RPMI8226 (cell line): ENCODE measurements around the gene LAMB4.

ENCODE experiments used
- DNase-seq: peaks from one replicate; pipeline ENCODE4 v3.0.0-alpha.2; 2015

LAMB4 gene

GRCh38 chr7:108130261-108130660, at the start of gene LAMB4:
Gene LAMB4, minus strand, starts transcription at chr7:108130361. Its CDS starts 7,197 bp downstream, at chr7:108123164.
- DNase-seq: no peak

GRCh38 chr7:108178398-108178797, 48.2 kb upstream of the LAMB4 start:
- peak; percentile 100 for DNase-seq

- no peak for DNase-seq
These were observed 41.0 kb upstream of the LAMB4 start for GRCh38 chr7:108171164-108171563.

GRCh38 chr7:108170251-108170650, 40.1 kb upstream of the LAMB4 start:
- no peak for DNase-seq

- DNase-seq: peak; percentile 88
These were observed 37.3 kb upstream of the LAMB4 start for GRCh38 chr7:108167460-108167859.

- peak; percentile 70 for DNase-seq
These were observed 36.5 kb upstream of the LAMB4 start for GRCh38 chr7:108166687-108167086.

GRCh38 chr7:108165723-108166122, 35.6 kb upstream of the LAMB4 start:
- DNase-seq: no peak

GRCh38 chr7:108164946-108165345, 34.8 kb upstream of the LAMB4 start:
- no peak for DNase-seq

GRCh38 chr7:108164342-108164741, 34.2 kb upstream of the LAMB4 start:
- no peak for DNase-seq

GRCh38 chr7:108158776-108159175, 28.6 kb upstream of the LAMB4 start:
- no peak for DNase-seq

GRCh38 chr7:108157606-108158335, 27.6 kb upstream of the LAMB4 start:
- DNase-seq: no peak

GRCh38 chr7:108156897-108157605, 26.9 kb upstream of the LAMB4 start:
- no peak for DNase-seq

GRCh38 chr7:108152198-108152597, 22.0 kb upstream of the LAMB4 start:
- no peak for DNase-seq

- no peak for DNase-seq
These were observed 19.7 kb upstream of the LAMB4 start for GRCh38 chr7:108149908-108150307.

GRCh38 chr7:108149119-108149518, 19.0 kb upstream of the LAMB4 start:
- DNase-seq: no peak

GRCh38 chr7:108147031-108147563, 16.9 kb upstream of the LAMB4 start:
- no peak for DNase-seq

- peak; percentile 82 for DNase-seq
These were observed 16.1 kb upstream of the LAMB4 start for GRCh38 chr7:108146070-108146842.

- DNase-seq: no peak
These were observed 15.2 kb upstream of the LAMB4 start for GRCh38 chr7:108145401-108145800.

- no peak for DNase-seq
These were observed 14.8 kb upstream of the LAMB4 start for GRCh38 chr7:108144931-108145330.

- DNase-seq: no peak
These were observed 13.7 kb upstream of the LAMB4 start for GRCh38 chr7:108143658-108144420.

GRCh38 chr7:108142675-108143259, 12.6 kb upstream of the LAMB4 start:
- no peak for DNase-seq

- no peak for DNase-seq
These were observed 12.0 kb upstream of the LAMB4 start for GRCh38 chr7:108142180-108142579.
